ENCODE results near the gene PUM2.
"Not testable (repeated sequence)": the region's sequence is repeated elsewhere in the genome, so short reads cannot be mapped to it uniquely, and the experiment has no call there.

The PUM2 gene

DNA sequence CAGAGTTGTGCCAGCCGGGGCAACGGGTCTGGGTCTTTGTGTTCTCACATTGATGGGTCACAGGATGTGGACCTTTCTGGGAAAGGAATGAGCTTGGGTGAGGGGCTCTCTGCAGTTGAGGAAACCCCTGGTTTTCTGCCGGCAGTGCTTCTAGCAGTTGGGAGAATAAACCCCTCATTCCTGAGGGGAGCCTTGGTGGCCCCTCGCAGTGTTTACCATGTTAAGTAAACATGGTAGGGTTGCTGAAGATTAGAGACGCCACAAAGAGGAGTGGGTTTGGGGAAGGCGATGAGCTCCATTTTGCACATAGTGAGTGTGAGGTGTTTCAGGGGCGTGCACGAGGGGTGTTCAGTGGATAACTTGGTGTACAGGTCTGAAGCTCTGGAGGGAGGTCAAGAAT is 27.7 kb upstream of the PUM2 start:
- TF ChIP-seq, protein P1, sequence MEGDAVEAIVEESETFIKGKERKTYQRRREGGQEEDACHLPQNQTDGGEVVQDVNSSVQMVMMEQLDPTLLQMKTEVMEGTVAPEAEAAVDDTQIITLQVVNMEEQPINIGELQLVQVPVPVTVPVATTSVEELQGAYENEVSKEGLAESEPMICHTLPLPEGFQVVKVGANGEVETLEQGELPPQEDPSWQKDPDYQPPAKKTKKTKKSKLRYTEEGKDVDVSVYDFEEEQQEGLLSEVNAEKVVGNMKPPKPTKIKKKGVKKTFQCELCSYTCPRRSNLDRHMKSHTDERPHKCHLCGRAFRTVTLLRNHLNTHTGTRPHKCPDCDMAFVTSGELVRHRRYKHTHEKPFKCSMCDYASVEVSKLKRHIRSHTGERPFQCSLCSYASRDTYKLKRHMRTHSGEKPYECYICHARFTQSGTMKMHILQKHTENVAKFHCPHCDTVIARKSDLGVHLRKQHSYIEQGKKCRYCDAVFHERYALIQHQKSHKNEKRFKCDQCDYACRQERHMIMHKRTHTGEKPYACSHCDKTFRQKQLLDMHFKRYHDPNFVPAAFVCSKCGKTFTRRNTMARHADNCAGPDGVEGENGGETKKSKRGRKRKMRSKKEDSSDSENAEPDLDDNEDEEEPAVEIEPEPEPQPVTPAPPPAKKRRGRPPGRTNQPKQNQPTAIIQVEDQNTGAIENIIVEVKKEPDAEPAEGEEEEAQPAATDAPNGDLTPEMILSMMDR (IDR thresholded peaks at IDR 0.05; ENCODE audit: low read depth, low read length): no peak
- H3K4me3 ChIP-seq (ENCODE audit: low read depth, low read length): no peak overlapping the region
- no peak for DNase-seq (ENCODE audit: low read depth, low spot score)
- in situ Hi-C loops (cut with HindIII; ENCODE audit: low sequenced_read_pairs): no loop called here

DNA sequence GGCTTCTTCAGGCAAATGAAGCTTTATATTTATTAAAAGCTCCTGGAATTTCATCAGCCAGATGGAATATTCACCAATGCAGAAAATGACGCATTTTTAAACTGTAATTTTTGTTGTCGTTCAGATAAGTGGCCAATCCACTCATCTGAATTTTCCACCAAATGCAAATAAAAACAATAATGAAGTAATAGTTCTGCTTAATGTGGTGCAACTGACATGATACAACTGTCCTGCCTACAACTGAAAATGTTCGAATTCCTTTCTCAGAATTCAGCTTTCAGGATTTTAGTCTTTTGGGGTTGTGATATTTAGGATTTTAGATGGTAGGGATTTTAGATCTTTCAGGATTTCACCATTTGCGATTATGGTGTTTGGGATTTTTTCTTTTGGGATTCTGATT is 27.1 kb upstream of the PUM2 start:
- TF ChIP-seq, protein P1 (IDR thresholded peaks at IDR 0.05; ENCODE audit: low read depth, low read length): no peak
- in situ Hi-C loops (cut with HindIII; ENCODE audit: low sequenced_read_pairs): no loop called here
- DNase-seq (ENCODE audit: low read depth, low spot score): no peak
- no peak overlapping the region for H3K4me3 ChIP-seq (ENCODE audit: low read depth, low read length)

DNA sequence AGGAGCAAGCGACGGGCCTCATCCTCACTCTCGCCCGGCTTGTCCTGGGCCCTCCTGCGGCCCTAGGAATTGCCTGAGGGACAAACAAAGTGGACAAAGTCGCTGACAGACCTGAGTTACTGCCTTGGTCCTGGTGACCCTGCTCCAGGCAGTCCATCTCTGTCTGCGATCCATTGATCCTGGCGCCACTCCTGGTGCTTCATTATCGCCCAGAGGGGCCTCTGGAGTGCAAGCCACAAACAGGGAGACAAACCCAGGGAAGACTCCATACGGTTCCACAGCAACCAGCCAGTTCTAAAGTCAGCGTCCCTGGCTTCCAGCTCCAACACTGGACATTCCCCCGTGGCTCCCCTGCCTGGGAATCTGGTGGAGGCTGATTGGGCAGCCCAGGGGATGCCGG is 24.3 kb upstream of the PUM2 start:
- H3K4me3 ChIP-seq (ENCODE audit: low read depth, low read length); in situ Hi-C loops (cut with HindIII; ENCODE audit: low sequenced_read_pairs); DNase-seq (ENCODE audit: low read depth, low spot score): not testable (repeated sequence)

DNA sequence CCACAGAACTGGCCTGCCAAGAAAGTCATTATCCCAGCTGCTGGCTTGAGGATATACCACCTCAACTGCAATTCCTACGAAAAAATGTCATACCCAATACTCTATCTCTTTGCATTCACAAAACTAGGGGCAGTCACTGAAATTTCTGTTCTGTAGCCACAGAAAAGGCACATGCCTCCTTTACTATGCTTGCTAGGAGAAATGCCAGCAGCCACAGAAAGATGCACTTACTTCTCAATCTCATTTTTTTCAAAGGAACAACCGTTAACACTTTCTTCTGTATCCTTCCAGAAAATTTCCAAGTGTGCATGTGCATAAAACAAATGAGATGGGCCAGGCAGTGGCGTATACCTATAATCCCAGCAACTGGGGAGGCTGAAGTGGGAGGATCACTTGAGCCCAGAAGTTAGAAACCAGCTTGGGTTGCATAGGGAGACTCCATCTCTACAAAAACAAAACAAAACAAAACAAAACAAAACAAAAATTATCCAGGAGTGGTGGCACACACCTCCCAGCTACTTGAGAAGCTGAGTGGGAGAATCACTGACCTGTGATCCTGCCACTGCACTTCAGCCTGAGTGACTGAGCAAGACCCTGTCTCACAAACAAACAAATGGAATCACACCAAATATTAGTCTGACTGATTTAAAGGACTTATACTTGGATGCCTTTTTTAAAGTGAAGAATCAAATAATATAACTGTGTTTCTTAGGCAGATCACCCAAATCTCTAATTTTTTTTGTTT is 22.4 kb upstream of the PUM2 start:
- TF ChIP-seq, protein P1 (IDR thresholded peaks at IDR 0.05; ENCODE audit: low read depth, low read length): no peak
- no peak overlapping the region for H3K4me3 ChIP-seq (ENCODE audit: low read depth, low read length)
- in situ Hi-C loops (cut with HindIII; ENCODE audit: low sequenced_read_pairs): no loop called here
- DNase-seq (ENCODE audit: low read depth, low spot score): no peak

DNA sequence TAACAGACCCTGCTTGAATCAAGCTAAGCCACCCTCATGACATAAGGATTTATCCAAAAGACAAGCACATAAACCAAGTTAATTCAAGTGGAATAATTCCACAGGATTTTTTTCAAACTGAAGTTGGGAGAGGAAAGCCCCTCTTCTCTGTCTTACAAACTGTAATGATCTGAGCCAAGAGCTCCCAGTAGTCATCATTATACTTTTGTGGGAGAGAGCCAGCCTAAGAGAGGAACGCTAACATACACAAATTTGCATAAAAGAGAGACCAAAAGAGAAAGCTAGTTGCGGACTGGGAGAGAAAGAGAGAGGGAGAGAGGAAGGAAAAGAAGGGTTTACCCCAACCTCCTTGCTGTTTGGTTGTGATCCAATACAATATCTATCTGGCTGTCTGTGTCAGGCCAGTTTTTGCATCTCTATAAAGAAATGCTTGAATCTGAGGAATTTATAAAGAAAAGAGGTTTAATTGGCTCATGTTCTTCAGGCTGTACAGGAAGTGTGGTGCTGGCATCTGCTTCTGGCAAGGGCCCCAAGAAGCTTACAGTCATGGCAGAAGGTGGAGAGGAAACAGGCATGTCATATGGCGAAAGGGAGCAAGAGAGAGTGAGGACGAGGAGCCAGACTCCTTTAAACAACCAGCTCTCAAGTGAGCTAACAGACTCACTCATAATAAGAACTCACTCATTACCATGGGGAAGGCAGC is 20.8 kb upstream of the PUM2 start:
- TF ChIP-seq, protein P1 (IDR thresholded peaks at IDR 0.05; ENCODE audit: low read depth, low read length): no peak
- no peak for DNase-seq (ENCODE audit: low read depth, low spot score)
- H3K4me3 ChIP-seq (ENCODE audit: low read depth, low read length): no peak overlapping the region
- in situ Hi-C loops (cut with HindIII; ENCODE audit: low sequenced_read_pairs): no loop called here

DNA sequence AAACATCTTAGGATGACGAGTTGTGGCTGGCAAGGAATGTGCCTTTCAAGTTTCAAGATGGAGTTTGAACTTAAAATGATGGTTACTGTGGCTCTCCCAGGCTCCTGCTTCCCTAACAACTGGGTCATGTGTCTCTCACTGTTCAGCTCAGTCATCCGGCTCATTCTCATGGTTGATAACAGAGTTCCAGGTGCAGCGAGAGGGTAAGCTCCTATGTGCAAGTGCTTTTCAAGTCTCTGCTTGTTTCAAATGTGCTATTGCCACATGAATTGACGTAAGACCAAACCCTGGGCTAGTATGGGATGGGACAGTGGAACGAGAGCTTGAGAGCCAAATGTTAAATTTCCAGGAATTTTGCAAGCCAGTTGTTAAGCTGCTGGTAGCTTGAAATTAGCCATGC is 19.5 kb upstream of the PUM2 start:
- DNase-seq (ENCODE audit: low read depth, low spot score): no peak
- in situ Hi-C loops (cut with HindIII; ENCODE audit: low sequenced_read_pairs): no loop called here
- H3K4me3 ChIP-seq (ENCODE audit: low read depth, low read length): no peak overlapping the region
- TF ChIP-seq, protein P1 (IDR thresholded peaks at IDR 0.05; ENCODE audit: low read depth, low read length): no peak

DNA sequence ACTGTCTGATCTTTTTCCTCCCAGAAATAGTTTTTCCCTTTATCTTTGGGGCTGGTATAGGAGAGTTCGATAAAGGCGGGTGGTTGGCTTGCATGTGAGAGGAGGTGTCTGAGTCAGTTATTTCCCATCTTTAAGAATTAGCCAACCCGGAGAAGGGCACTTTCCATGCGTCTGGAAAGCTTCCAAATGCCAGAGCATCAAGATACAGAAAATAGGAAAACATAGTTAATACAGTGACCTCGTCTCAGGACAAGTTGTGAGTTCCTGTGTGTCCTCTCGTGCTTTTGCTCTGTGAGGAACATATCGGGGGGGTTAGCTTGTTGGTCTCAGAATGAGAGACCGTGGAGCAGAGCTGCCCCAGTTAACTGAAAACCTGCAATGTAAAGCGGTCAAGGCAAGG is 18.7 kb upstream of the PUM2 start:
- no peak for DNase-seq (ENCODE audit: low read depth, low spot score)
- in situ Hi-C loops (cut with HindIII; ENCODE audit: low sequenced_read_pairs): no loop called here
- TF ChIP-seq, protein P1 (IDR thresholded peaks at IDR 0.05; ENCODE audit: low read depth, low read length): no peak
- no peak overlapping the region for H3K4me3 ChIP-seq (ENCODE audit: low read depth, low read length)
